ENCODE results near the gene CCDC126. TPM values are rescaled to one million over a fixed set of nuclear protein-coding genes. Genes with fewer than 3 reads are reported as not detected.
"Not testable (repeated sequence)": the region's sequence is repeated elsewhere in the genome, so short reads cannot be mapped to it uniquely, and the experiment has no call there.

Gene CCDC126
- polyA plus RNA-seq, 1 donor, result 6.1 TPM

DNA sequence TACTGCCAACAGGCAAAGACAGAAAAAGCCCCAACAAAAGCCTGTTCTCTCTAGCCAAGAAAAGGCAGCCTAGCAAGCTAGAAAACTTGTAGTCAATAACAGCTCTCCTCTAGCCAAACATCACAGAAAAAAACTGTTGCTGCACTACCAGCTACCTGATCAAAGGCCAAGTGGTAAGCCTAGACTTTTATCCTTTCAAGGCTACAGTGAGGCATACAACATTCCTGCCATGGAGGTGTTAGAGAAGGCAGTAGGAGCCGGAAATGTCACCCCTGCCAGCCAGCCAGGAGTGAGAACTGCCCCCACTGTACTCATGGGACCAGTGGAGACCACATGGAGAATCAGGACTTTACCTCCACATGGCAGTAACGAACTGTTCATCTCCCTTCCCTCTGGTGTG lies 31.2 kb downstream of the CCDC126 start:
- DNase-seq (ENCODE audit: low read depth), result no peak

DNA sequence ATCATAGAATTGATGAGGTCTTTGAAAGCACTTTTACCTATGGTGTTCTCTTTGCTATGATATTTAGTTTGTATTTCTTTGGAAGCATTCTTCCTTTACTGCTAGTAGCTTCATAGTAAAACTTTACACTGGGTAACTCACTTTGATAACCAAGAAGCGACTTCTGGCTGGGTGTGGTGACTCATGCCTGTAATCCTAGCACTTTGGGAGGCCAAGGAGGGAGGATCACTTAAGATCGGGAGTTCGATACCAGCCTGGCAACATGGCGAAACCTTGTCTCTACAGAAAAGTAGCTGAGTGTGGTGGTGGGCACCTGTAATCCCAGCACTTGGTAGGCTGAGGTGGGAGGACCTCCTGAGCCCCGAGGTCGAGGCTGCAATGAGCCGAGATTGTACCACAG lies 36.2 kb downstream of the CCDC126 start:
- DNase-seq (ENCODE audit: low read depth), result no peak

DNA sequence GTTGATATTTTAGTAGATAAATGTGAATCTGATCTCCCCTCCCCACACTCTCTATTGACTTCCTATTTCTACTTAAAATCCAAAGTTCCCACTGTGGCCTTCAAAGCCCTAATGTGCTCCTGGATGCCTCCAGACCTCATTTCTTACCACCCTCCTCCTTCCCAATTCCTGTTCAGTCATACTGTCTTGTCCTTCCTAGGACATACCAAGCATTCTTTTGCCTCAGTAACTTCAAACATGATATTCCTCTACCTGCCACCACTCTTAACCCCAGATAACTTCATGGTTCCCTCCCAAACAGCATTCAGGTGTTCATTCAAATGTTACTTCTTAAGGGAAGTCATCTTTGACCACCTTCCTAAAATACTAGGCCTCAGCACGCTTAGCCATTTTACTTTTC lies 48.6 kb downstream of the CCDC126 start:
- no peak for DNase-seq (ENCODE audit: low read depth)

GRCh38 chr7:23653942-23654341 lies 56.8 kb downstream of the CCDC126 start:
- no peak for DNase-seq (ENCODE audit: low read depth)

- DNase-seq (ENCODE audit: low read depth), result no peak
Observed at GRCh38 chr7:23654508-23654907, 57.3 kb downstream of the CCDC126 start.

GRCh38 chr7:23655433-23655832 lies 58.3 kb downstream of the CCDC126 start:
- DNase-seq (ENCODE audit: low read depth), result no peak

GRCh38 chr7:23658831-23659427 lies 61.7 kb downstream of the CCDC126 start:
- no peak for DNase-seq (ENCODE audit: low read depth)

GRCh38 chr7:23661385-23661784 lies 64.2 kb downstream of the CCDC126 start:
- no peak for DNase-seq (ENCODE audit: low read depth)

GRCh38 chr7:23662124-23662983 lies 65.2 kb downstream of the CCDC126 start:
- DNase-seq (ENCODE audit: low read depth), result no peak

GRCh38 chr7:23662984-23663313 lies 65.8 kb downstream of the CCDC126 start:
- DNase-seq (ENCODE audit: low read depth), result no peak

- no peak for DNase-seq (ENCODE audit: low read depth)
Observed at GRCh38 chr7:23664122-23664521, 66.9 kb downstream of the CCDC126 start.

DNA sequence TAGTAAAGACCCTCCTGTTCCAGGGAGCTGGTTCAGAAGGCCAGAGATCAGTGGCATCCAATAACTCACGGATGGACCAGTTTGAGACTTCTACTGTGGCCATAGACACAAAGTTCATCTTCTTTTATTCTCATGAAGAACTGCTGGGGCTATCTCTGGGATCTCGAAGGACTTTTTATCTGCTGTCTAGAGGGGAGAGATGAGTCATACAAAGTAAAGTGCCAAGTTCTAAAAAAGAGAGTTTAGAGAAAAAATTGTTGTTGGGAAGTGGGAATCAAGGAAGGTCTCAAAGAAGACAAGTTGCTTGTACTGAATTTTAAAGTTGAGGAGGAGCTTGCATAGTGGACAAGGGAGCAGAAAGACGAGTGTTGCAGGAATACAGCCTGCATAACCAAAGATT lies 74.9 kb downstream of the CCDC126 start:
- DNase-seq (ENCODE audit: low read depth), result no peak

- DNase-seq (ENCODE audit: low read depth), result no peak
Observed at GRCh38 chr7:23679898-23680413, 82.8 kb downstream of the CCDC126 start, which contains the start of gene FAM221A. FAM221A (plus strand) TSS chr7:23680199; CDS start chr7:23680219, 20 bp downstream.

GRCh38 chr7:23680414-23681405 lies 83.5 kb downstream of the CCDC126 start:
- no peak for DNase-seq (ENCODE audit: low read depth)

DNA sequence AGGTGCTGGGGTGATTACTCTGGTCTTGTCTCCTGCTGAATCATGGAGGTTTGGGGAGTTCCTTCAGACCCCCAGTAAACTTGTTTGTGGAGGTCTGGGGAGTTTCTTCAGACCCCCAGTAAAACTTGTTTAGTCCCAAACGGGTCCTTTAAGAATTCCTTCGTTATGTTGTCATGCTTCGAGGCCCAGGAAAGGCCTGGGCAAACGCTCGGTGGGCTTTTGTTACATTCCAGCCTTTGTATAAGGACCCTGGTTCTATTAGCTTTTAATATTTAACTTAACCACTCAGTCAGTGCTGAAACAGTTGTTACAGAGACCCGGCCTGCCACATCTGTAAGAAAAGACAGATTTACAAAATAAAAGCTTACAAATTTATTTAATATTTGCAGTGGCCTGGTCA lies 86.9 kb downstream of the CCDC126 start:
- not testable (repeated sequence) for DNase-seq (ENCODE audit: low read depth)

DNA sequence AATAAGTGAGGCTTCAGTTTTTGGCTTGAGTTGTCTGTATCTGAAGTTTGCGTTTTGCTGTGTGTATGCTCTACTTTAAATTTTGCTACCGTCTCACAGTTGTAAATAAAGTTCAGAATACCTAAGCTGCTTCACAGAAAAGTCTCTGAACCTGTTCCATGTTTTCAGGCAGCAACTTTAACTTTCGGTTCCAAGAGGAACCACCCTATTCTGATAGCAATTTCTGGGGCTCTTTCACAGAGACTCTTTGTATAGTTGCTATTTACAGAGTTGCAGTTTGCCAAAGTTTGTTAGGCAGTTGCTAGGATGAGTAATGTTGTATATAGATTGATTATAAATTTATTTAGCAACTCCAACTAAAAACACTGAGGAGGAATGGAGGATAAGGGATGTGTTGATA lies 88.5 kb downstream of the CCDC126 start:
- DNase-seq (ENCODE audit: low read depth), result no peak

DNA sequence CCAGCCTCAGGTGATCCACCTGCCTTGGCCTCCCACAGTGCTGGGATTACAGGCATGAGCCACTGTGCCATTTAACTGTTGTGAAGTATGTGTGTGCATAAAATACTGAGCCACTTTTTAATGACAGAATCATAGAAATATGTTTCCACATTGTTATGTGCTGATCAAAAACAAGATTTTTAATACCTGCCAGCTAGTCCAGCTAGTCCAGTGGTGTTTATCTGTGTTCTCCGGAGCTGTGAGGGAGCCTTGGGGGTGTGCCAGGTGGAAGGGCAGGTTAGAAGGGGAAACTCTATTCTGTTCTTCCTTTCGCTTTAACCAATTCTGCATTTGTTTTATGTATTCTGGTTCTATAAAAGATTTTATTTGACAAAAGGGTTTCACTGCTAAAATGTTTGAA lies 89.8 kb downstream of the CCDC126 start:
- DNase-seq (ENCODE audit: low read depth), result no peak

DNA sequence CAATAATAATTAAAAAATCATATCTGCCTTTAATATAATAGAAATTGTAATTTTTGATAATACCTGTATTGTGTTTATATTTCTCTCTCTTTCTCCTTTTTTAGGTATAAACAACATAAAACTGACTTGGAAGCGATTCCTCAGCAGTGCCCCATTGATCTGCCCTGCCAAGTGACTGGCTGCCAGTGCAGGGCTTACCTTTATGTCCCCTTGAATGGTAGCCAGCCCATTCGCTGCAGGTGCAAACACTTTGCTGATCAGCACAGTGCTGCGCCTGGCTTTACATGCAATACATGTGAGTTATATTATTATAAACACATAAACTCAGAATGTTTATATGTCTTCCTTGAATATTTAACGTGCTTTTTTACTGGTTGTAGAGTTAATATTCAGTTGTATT lies 92.0 kb downstream of the CCDC126 start:
- no peak for DNase-seq (ENCODE audit: low read depth)

DNA sequence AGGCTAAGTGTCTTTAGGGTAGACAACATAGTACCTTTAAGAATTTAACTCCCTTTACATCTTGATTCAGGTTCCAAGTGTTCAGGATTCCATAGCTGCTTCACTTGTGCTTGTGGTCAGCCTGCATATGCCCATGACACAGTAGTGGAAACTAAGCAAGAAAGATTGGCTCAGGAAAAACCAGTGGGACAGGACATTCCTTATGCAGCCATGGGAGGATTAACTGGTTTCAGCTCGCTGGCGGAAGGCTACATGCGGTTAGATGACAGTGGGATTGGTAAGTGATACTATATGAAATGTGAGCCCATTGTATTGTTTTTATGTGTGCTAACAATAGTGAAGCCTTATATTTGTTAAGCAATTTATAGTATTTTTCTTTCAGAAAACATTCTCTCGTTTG lies 94.1 kb downstream of the CCDC126 start:
- no peak for DNase-seq (ENCODE audit: low read depth)

GRCh38 chr7:23693224-23693623 lies 96.0 kb downstream of the CCDC126 start:
- DNase-seq (ENCODE audit: low read depth), result no peak

Measured in forelimb muscle (tissue), 1 donor.